Heart right ventricle (tissue), 16 donors: ENCODE data around the gene R3HCC1L. TPM values are rescaled to one million over a fixed set of nuclear protein-coding genes. Genes with fewer than 3 reads are reported as not detected.

ENCODE experiments used
- ATAC-seq, 8 donors: fragments of 200-7000 bp; cut with Tn5 transposase; one replicate each; pipeline ENCODE4 v1.9.1; 2020; ENCODE audit warnings: mild to moderate bottlenecking in 8 of 8, moderate library complexity in 8 of 8, moderate number of reproducible peaks in 1 of 8
- DNase-seq, 2 donors: peaks; one replicate each; pipeline ENCODE4 v3.0.0-alpha.2; 2020
- H3K27ac ChIP-seq, 10 donors: fragments of 200-600 bp; sonication (generic) in 2 of 10; one replicate each; pipeline versions ENCODE4 v1.5.0 to v1.8.0; 2020 to 2022; ENCODE audit warnings: mild to moderate bottlenecking in 3 of 10
- H3K27me3 ChIP-seq, 7 donors: fragments of 200-600 bp; one replicate each; pipeline ENCODE4 v1.8.0; 2021 to 2022; ENCODE audit warnings: mild to moderate bottlenecking in 2 of 7
- H3K36me3 ChIP-seq, 9 donors: fragments of 200-600 bp; sonication (generic) in 1 of 9; one replicate each; pipeline versions ENCODE4 v1.5.0 to v1.8.0; 2020 to 2022; ENCODE audit warnings: mild to moderate bottlenecking in 2 of 9
- H3K4me1 ChIP-seq, 9 donors: fragments of 200-600 bp; sonication (generic) in 1 of 9; one replicate each; pipeline versions ENCODE4 v1.5.0 to v1.8.0; 2020 to 2022; ENCODE audit warnings: mild to moderate bottlenecking in 4 of 9
- H3K4me3 ChIP-seq, 10 donors: fragments of 200-600 bp; sonication (generic) in 2 of 10; one replicate each; pipeline versions ENCODE4 v1.5.0 to v1.8.0; 2020 to 2022; ENCODE audit warnings: mild to moderate bottlenecking in 7 of 10, moderate library complexity in 2 of 10
- H3K9me3 ChIP-seq, 11 donors: fragments of 200-600 bp in 10 of 11; sonication (generic) in 2 of 11; one replicate each; pipeline versions ENCODE4 v1.5.0 to v1.8.0; 2013 to 2022; ENCODE audit warnings: mild to moderate bottlenecking in 2 of 11, control low read depth in 1 of 11, moderate library complexity in 1 of 11
- CTCF ChIP-seq, 9 donors: fragments of 200-600 bp; sonication (generic) in 2 of 9; IDR thresholded peaks; one replicate each; pipeline versions ENCODE4 v1.5.0 to v1.8.0; 2021 to 2022; ENCODE audit warnings: antibody characterized with exemption in 9 of 9, mild to moderate bottlenecking in 5 of 9, moderate library complexity in 1 of 9
- WGBS, 2 donors: extraction: QIAGEN DNeasy Blood & Tissue Kit; methylation state at CpG; one replicate each; pipeline ENCODE4 v1.1.7; 2013; ENCODE audit warnings: inconsistent platforms in 1 of 2; 5-methylcytosine and 5-hydroxymethylcytosine counted together
- intact Hi-C, 10 donors: fragments of 100-400 bp; cut with DNase I; formaldehyde crosslinking; loops; one replicate each; pipeline versions ENCODE4 v1.11.1 to v1.14.2; 2022
- polyA plus RNA-seq, 2 donors: library from polyadenylated mRNA; stranded (reverse); fragments of 200-250 nt; gene quantifications; one replicate each; pipeline ENCODE4 v1.2.3, GENCODE V29; 2013
- total RNA-seq, 10 donors: library from RNA; stranded (reverse); fragmentation: NEBNext Ultra II Directional in 3 of 10; extraction: Animal tissue kit (Norgen Biotek cat#: 25700) in 3 of 10; gene quantifications; one replicate each; pipeline versions ENCODE4 v1.2.1 to v1.2.4, GENCODE V29; 2021 to 2023
- donor health status: Arrhythmogenic right ventricular cardiomyopathy.
- donor health status: ischemic (EF 13 %, LVEDD 7.1; RV severe dilation, severe dysfunction).
- donor health status: healthy with polysubstance abuse.
- donor health status: DM: no; HTN: yes; CAD: no.
- donor health status: DM: no; HTN: no; CAD: no.
- donor health status: ischemic (EF 25% LVEDD 6.9; RV normal size, moderate dysfunction).
- donor health status: ischemic (EF 25% LVEDD 5.7; RV mildly dilated, moderate dysfunction).
- donor health status: healthy.
- donor health status: DM: yes; HTN: yes; CAD: no.
- donor health status: Ischemic cardiomyopathy.
- donor health status: ischemic (EF 35%, LVEDD 5.7; RV mildly dilated, moderate dysfunction).
- donor health status: nonischemic (EF 11% LVEDD 7.7; RV severe dilation, severe dysfunction).
- donor health status: DM: yes; HTN: yes; CAD: no.
- donor health status: PGD.
- donor health status: ischemic (EF 29% LVEDD 5.4; RV normal size, mild dysfunction).
- donor health status: nonischemic (EF 23%, LVEDD 6.1; RV moderate dilation, normal function).

R3HCC1L gene
- total and polyA plus RNA-seq, 12 donors = 3.3 to 6.9 (median 5.2) TPM

- TF ChIP-seq CTCF (IDR thresholded peaks at IDR 0.05) = no peak
- peaks cover 0 to 3% (median 0%) of the 10 kb centered on the region in 9 donors for H3K4me1 ChIP-seq
- ATAC-seq (no peak), DNase-seq (no peak)
- no peaks in the 10 kb centered on the region for H3K9me3 ChIP-seq
- intact Hi-C loops = no loop called here
- no peak overlapping the region for H3K27ac ChIP-seq
- H3K27me3 ChIP-seq = no peaks in the 10 kb centered on the region
- peaks cover 0 to 99% (median 4%) of the 10 kb centered on the region in 9 donors for H3K36me3 ChIP-seq
- no peak overlapping the region for H3K4me3 ChIP-seq
- WGBS, 2 donors = 86 to 92% methylated on average over 5 of the region's 5 CpGs
These were observed 102.4 kb downstream of the R3HCC1L start for GRCh38 chr10:98236862-98237261.

- Histone ChIP-seq H3K36me3 (peaks cover 0 to 99% (median 4%) of the 10 kb centered on the region in 9 donors), H3K27me3 (no peaks in the 10 kb centered on the region), H3K4me1 (peaks cover 0 to 3% (median 0%) of the 10 kb centered on the region in 9 donors), H3K27ac (no peak overlapping the region), H3K9me3 (no peaks in the 10 kb centered on the region), H3K4me3 (no peak overlapping the region)
- intact Hi-C loops = no loop called here
- ATAC-seq = no peak
- WGBS, 2 donors = 91 to 98% methylated on average over 1 of the region's 1 CpG
- DNase-seq = no peak
- no peak for TF ChIP-seq CTCF (IDR thresholded peaks at IDR 0.05)
These were observed 103.9 kb downstream of the R3HCC1L start for GRCh38 chr10:98238391-98238790.

GRCh38 chr10:98240524-98240923, 106.1 kb downstream of the R3HCC1L start:
- H3K36me3 ChIP-seq = peaks cover 0 to 99% (median 6%) of the 10 kb centered on the region in 9 donors
- H3K27ac ChIP-seq = no peak overlapping the region
- no peak for TF ChIP-seq CTCF (IDR thresholded peaks at IDR 0.05)
- ATAC-seq = no peak
- no peaks in the 10 kb centered on the region for H3K9me3 ChIP-seq
- H3K4me3 ChIP-seq = no peak overlapping the region
- H3K4me1 ChIP-seq = peaks cover 0 to 3% (median 0%) of the 10 kb centered on the region in 9 donors
- H3K27me3 ChIP-seq = no peaks in the 10 kb centered on the region
- 98 to 100% methylated on average over 3 of the region's 3 CpGs for WGBS, 2 donors
- intact Hi-C loops = loop anchor here in 1 of 10 donors (10.0 kb wide), 1 partner anchor 64 kb away; no protein-coding TSS in a partner anchor
- DNase-seq = no peak

- ATAC-seq = no peak
These were observed 108.4 kb downstream of the R3HCC1L start for GRCh38 chr10:98242823-98243222.

More at GRCh38 chr10:98242823-98243222, 108.4 kb downstream of the R3HCC1L start:
- intact Hi-C loops = loop anchor here in 1 of 10 donors (10.0 kb wide), 1 partner anchor 62 kb away; no protein-coding TSS in a partner anchor
- 78 to 95% methylated on average over 1 of the region's 1 CpG for WGBS, 2 donors
- Histone ChIP-seq H3K36me3 (peaks cover 0 to 99% (median 13%) of the 10 kb centered on the region in 9 donors), H3K27me3 (no peaks in the 10 kb centered on the region), H3K27ac (no peak overlapping the region), H3K9me3 (no peaks in the 10 kb centered on the region), H3K4me1 (peaks cover 0 to 3% (median 0%) of the 10 kb centered on the region in 9 donors), H3K4me3 (no peak overlapping the region)
- peak in 8 of 9 donors; percentile 11 to 58 (median 40) for TF ChIP-seq CTCF (IDR thresholded peaks at IDR 0.05)
- DNase-seq = no peak
